NCI-H226 (cell line): ENCODE measurements around the gene RALBP1.
"Not testable (repeated sequence)": the region's sequence is repeated elsewhere in the genome, so short reads cannot be mapped to it uniquely, and the experiment has no call there.

ENCODE experiments used
- DNase-seq: peaks from one replicate; pipeline ENCODE4 v3.0.0-alpha.2; 2015

RALBP1 gene

GRCh38 chr18:9455718-9456511 is 19.4 kb upstream of the RALBP1 start:
- no peak for DNase-seq

- no peak for DNase-seq
Observed at GRCh38 chr18:9466127-9466526, 9.2 kb upstream of the RALBP1 start.

GRCh38 chr18:9466846-9467245 is 8.5 kb upstream of the RALBP1 start:
- DNase-seq = no peak

DNA sequence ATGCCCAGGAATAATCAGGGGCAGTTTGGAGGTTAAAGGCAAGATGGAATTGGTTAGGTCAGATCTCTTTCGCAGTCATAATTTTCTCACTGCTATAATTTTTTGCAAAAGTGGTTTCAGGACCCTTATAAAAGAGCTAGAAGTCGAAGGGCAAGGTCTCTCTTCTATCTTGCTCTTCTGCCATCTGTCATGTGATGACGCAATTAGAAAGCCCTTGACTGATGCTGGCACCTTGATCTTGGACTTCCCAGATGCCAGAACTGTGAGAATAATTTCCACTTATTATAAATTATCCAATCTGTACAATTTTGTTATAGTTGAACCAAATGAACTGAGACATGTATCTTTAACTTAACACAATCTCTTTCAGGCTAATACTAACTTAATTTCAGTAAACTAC is 6.3 kb upstream of the RALBP1 start:
- DNase-seq = no peak

DNA sequence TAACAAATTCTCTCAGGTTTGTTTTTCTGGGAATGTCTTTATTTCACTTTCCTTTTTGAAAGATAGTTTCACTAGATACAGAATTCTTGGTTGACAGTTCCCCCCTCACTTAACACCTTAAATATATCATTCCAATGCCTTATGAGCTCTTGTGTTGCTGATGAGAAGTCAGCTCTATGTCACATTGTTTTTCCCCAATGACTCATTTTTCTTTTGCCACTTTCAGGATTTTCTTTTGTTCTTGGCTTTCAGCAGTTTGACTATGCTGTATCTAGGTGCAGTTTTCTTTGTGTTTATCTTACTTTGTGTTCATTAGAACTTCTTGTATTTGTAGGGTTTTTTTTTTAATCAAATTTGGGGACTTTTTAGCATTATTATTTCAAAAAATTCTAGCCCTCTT is 5.6 kb upstream of the RALBP1 start:
- no peak for DNase-seq

GRCh38 chr18:9474108-9474982 is 968 bp upstream of the RALBP1 start:
- DNase-seq = peak; percentile 79

DNA sequence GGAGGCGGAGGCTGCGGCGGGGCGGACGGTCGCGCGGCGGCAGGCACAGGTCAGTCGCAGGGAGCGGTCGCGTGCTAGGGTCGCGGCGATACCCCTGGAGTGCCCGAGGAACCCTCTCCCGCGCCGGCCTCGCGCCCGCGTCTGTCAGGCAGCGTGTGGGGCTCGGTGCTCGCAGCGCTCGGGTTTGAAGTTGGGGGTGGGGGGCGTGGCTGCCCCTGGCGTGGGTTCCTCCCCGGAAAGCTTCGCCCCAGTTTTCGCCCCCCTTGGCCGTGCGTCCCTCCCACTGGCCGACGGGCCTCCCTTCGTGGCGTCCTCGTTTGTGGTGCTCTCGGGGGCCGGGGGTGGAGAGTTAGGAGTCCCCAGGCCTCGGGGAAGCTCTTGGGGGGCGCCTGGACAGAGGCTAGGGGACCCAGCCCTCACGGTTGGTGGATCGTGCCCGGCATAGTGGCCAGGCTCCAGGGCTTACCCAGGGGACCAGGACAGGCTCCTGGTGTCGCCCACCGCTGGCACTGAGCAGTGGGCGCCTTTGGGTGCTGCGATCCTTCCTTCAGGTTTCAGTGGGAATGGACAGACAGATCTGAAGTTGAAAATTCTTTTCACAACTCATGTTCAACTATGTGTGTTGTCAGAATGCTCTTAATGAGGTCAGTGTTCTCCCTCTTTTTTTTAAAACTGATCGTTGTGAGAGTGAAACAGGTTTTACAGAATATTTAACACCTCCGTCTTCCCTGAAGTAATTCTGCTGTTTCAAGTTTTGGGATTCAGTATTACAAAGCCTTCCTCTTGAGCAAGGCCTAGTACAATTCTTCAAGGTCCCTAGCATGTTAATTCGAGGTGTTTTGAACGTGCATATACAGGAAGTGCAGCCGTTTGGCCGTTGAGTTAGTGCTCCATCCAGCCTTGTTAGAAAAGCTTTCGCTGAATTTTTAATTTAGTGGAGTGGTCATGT is 604 bp downstream of the RALBP1 start:
- no peak for DNase-seq

DNA sequence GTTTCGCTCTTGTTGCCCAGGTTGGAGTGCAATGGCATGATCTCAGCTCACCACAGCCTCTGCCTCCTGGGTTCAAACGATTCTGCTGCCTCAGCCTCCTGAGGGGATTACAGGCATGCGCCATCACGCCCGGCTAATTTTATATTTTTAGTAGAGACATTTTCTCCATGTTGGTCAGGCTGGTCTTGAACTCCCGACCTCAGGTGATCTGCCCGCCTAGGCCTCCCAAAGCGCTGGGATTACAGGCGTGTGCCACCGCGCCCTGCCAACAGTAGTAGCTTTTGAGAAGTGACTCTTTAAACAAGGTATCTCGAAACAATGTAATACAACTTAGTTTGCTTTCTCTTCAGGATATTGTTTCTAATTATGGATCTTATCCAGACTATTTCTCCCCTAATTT is 1.6 kb downstream of the RALBP1 start:
- not testable (repeated sequence) for DNase-seq

DNA sequence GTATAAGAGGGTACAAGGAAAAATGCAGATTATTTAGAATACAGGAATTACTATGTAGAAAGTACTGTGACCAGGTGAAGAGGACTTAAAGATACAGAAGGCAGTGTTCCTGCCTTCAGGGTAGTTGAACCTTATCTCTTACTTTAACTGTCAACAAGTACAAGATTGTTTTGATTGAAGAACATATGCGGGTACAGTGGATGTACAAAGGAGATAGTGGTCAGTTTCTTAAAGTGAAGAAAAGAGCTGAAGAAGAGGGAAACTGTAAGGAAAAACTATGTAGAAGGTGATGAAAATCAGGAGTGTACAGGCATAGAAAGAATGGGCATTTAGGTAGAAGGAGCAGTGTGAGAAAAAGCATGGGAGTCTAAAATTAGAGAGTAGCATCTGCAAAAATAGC is 2.2 kb downstream of the RALBP1 start:
- DNase-seq = no peak

DNA sequence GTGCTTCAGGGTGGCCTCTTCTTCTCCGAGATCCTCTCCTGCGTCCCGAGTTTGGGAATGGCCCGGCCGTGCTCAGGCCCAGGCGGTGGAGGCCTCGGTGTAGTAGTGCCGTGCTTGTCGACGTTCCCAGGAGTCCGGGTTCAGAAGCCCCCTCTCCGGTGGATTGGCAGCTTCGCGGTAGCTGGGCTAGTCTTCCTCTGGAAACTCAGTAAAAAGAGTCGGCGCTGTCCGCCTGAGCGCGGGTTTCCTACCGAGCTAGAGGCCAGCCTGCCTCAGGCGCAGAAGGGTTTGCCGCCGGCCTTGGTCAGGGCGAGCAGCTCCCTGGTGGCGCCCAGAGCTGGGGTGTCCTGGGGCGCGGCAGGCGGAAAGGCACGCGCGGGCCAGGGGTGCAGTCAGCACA is 3.2 kb downstream of the RALBP1 start:
- no peak for DNase-seq

DNA sequence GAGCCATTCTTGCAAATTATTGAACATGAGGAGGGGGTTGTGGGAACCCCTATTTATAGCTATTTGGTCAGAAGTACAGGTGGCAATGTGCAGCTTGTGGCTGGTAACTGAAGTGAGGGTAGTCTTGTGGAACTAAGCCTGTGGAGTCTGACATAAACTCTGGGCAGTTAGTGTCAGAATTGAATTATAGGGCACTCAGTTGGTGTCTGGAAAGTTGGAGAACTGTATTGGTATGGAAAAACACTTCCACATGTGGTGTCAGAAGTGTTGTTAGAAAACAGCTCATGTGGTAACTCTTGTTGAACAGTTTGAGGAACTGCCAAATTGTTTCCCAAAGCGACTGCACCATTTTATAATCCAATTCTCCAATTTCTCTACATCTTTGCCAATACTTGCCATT is 7.5 kb downstream of the RALBP1 start:
- DNase-seq = no peak

DNA sequence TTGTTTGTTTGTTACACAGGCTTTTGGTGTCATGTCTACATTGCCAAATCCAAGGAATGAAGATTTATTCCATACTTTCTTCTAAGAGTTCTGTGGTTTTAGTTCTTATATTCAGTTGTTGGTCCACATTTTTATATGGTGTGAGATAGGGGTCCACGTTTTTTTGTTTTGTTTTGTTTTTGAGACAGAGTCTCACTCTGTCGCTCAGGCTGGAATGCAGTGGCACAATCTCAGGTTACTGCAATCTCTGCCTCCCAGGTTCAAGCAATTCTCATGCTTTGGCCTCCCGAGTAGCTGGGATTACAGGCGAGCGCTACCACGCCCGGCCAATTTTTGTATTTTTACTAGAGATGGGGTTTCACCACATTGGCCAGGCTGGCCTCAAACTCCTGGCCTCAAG is 8.2 kb downstream of the RALBP1 start:
- DNase-seq = no peak

DNA sequence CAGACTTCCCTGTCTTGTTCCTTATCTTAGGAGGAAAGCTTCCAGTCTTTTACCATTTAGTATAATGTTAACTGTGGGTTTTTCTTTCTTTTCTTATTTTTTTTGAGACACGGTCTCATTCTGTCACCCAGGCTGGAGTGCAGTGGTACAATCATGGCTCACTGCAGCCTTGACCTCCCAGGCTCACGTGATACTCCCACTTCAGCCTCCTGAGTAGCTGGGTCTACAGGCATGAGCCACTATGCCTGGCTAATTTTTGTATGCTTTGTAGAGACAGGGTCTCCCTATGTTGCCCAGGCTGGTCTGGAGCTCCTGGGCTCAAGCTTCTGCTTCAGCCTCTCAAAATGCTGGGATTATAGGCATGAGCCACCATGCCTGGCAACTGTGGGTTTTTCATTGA is 9.5 kb downstream of the RALBP1 start:
- DNase-seq = not testable (repeated sequence)

- DNase-seq = no peak
Observed at GRCh38 chr18:9488538-9488937, 13.2 kb downstream of the RALBP1 start.

- peak; percentile 69 for DNase-seq
Observed at GRCh38 chr18:9494778-9495331, 19.5 kb downstream of the RALBP1 start.

GRCh38 chr18:9495465-9495864 is 20.2 kb downstream of the RALBP1 start:
- no peak for DNase-seq

GRCh38 chr18:9495916-9496705 is 20.8 kb downstream of the RALBP1 start:
- DNase-seq = no peak

DNA sequence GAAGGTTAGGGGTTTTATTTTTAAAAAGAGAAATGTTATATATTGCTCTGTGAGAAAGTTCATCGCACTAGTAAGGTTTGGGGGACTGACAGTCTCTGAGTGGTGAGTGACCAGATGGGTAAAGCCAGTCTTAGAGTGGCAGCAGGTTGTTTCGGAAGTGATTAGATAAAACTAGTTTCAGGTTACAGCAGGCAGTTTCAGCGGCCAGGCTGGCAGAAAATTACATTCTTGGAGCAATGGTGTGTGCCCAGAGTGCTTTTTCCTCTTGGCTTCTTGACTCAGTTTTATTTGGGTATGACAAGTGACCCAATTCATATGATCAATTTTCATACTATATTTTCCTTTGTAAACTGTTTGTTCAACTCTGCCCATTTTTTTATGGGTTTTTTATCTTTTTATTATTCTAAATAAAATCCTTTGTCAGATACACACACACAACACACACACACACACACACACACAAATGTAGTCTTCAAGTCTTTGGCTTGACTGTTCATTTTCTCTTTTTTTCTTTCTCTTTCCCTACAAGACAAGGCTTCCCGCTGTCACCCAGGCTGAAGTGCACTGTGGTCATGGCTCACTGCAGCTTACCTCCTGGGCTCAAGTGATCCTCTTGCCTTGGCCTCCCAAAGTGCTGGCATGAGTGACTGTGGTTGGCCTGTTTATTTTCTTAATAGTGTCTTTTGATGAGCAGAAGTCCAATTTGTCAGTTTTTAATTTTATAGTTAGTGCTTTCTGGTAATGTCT is 30.9 kb downstream of the RALBP1 start:
- peak; percentile 6 for DNase-seq

GRCh38 chr18:9507565-9508088 is 32.3 kb downstream of the RALBP1 start:
- no peak for DNase-seq

DNA sequence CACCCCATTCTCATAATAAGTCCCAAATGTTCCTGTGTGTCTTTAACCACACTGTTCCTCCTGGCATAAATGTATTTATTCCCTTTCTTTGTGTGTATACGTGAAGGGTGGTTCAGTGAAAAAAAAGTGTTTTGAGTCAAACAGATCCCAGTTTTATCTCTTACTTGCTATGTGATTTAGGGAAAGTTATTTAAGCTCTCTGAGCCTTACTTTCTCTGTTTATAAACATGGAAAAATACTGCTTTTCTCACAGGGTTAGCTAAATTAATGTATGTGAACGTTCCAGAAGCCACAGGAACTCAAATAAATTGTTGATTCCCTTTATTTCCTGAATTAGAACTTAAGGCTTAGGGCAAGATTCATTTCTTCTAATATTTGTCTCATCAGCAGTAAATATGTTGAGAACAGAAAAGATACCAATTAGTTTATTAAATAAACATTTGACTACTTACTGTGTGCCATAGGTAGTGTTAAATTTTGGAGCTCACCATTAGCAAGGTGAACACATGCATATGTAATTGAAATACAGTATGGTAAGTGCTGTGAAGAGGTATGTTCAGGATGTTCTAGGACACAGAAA is 33.2 kb downstream of the RALBP1 start:
- DNase-seq = no peak
